SIG-M5 treated with dmso at 0.1 percent for 504 hours (cell line): ENCODE results near the gene CORO2A.
A peak's percentile ranks its signal among the peaks of the same experiment; 100 is the strongest.

Experiments used
- DNase-seq: peaks from one replicate; lab custom pipeline; 2025; ENCODE audit not compliant: unreplicated experiment; lab: John Stamatoyannopoulos, UW

CORO2A gene

GRCh38 chr9:98220911-98221310, 28.5 kb upstream of the CORO2A start:
- DNase-seq: no peak

GRCh38 chr9:98219794-98220370, 27.4 kb upstream of the CORO2A start:
- no peak for DNase-seq

GRCh38 chr9:98219364-98219716, 26.9 kb upstream of the CORO2A start:
- peak; percentile 81 for DNase-seq

GRCh38 chr9:98218562-98219363, 26.3 kb upstream of the CORO2A start:
- DNase-seq: peak; percentile 81

GRCh38 chr9:98217255-98217654, 24.8 kb upstream of the CORO2A start:
- no peak for DNase-seq

GRCh38 chr9:98216391-98216790, 24.0 kb upstream of the CORO2A start:
- no peak for DNase-seq

- DNase-seq: no peak
These were observed 23.4 kb upstream of the CORO2A start for GRCh38 chr9:98215821-98216220.

- DNase-seq: no peak
These were observed 22.8 kb upstream of the CORO2A start for GRCh38 chr9:98215271-98215670.

GRCh38 chr9:98214811-98215210, 22.4 kb upstream of the CORO2A start:
- no peak for DNase-seq

GRCh38 chr9:98211260-98211659, 18.8 kb upstream of the CORO2A start:
- DNase-seq: peak; percentile 20

- no peak for DNase-seq
These were observed 18.0 kb upstream of the CORO2A start for GRCh38 chr9:98210435-98210834.

- no peak for DNase-seq
These were observed 17.1 kb upstream of the CORO2A start for GRCh38 chr9:98209530-98209929.

GRCh38 chr9:98208635-98209034, 16.2 kb upstream of the CORO2A start:
- DNase-seq: no peak

GRCh38 chr9:98207606-98208005, 15.2 kb upstream of the CORO2A start:
- no peak for DNase-seq

- DNase-seq: no peak
These were observed 14.3 kb upstream of the CORO2A start for GRCh38 chr9:98206754-98207153.

GRCh38 chr9:98204692-98205091, 12.3 kb upstream of the CORO2A start:
- no peak for DNase-seq

- no peak for DNase-seq
These were observed 10.7 kb upstream of the CORO2A start for GRCh38 chr9:98203153-98203552.

- DNase-seq: no peak
These were observed 9.8 kb upstream of the CORO2A start for GRCh38 chr9:98202252-98202651.

- DNase-seq: no peak
These were observed 9.3 kb upstream of the CORO2A start for GRCh38 chr9:98201749-98202148.

- DNase-seq: no peak
These were observed 8.7 kb upstream of the CORO2A start for GRCh38 chr9:98201102-98201501.

- no peak for DNase-seq
These were observed 7.1 kb upstream of the CORO2A start for GRCh38 chr9:98199388-98200033.

GRCh38 chr9:98195671-98196070, 3.2 kb upstream of the CORO2A start:
- no peak for DNase-seq
